Activated CD8-positive, alpha-beta memory T cell treated with anti-CD3 and anti-CD28 coated beads, Interleukin-2, amount 50 U/mL, for 1 hour (primary cell): ENCODE measurements around the gene GSTM1.
"Not testable (repeated sequence)": the region's sequence is repeated elsewhere in the genome, so short reads cannot be mapped to it uniquely, and the experiment has no call there.

Source experiments
- DNase-seq: peaks from one replicate; pipeline ENCODE4 v3.0.0-alpha.2; 2020; ENCODE audit errors: extremely low read depth

Gene GSTM1

DNA sequence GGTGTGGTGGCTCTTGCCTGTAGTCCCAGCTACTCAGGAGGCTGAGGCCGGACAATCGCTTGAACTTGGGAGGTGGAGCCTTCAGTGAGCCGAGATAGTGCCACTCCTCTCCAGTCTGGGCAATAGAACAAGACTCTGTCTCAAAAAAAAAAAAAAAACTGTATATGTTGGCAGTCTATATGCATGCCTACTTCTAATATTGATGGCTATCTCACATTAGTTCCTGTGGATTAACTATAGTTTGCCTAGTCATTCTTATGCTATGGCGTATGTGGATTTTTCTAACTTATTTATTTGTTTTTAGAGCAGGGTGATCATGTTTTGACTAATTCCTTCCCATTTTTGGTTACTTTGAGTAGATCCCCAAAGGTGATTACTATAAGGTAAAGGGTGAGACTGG is 9.4 kb downstream of the GSTM1 start:
- no peak for DNase-seq

DNA sequence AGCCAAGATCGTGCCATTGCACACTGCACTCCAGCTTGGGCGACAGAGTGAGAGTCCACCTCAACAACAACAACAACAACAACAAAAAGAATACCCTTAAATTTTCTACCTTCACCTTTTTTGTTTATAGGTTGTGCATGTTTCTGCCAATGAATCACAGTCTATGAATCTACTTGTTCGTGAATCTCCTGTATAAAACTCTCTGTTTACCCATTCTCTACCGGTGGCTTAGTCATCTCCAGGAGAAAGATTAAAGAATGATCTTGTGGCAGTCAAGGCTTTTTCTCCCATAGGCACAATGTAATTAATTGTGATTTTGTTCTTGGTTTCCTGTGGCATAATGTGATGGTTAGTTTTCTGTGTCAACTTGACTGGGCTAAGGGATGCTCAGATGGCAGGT is 10.2 kb downstream of the GSTM1 start:
- DNase-seq, result not testable (repeated sequence)

DNA sequence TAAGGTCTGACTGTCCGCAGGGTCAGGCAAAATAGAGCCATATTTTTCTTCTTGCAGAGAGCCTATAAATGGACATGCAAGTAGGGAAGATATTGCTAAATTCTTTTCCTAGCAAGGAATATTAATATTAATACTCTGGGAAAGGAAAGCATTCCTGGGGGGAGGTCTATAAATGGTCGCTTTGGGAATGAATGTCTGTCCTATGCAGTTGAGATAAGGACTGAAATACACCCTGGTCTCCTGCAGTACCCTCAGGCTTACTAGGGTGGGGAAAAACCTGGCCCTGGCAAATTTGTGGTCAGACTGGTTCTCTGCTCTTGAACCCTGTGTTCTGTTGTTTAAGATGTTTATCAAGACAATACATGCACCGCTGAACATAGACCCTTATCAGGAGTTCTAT is 15.3 kb downstream of the GSTM1 start:
- DNase-seq, result not testable (repeated sequence)

DNA sequence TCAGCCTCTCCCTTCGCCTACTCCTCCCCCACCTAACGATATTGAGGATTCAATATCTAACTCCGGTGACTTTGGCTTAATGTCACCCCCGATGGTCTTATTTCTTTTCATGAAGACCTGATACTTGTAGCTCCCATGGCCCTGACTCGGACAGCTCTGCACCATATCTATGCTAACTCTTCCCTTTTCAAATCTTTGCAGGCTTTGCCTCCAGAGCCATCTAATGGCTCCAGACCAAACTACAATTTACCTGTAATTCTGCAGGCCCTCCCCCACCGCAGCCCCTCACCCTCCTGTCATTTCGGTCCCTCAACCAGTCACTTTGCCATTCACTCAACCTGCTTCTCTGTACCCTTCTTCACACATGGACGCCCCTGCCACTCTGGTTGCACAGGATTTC is 16.6 kb downstream of the GSTM1 start:
- DNase-seq, result no peak

DNA sequence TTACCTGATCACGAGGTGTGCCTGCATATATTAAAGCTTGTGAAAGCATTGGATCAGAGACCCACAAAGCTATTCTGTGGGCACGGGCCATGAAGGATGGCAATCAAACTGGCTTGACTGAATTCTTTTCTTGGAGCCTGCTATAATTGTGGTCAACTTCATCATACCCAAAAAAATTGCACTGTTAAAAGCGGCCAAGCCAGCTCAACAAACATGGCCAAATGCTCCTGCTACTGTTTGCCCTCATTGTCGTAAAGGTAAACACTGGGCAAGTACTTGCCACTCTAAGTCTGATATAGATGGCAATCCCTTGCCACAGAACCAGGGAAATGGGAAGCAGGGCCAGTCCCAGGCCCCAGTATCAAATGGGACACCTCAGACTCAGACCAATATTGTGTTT is 17.8 kb downstream of the GSTM1 start:
- DNase-seq, result no peak

- DNase-seq, result not testable (repeated sequence)
Measured at GRCh38 chr1:109708949-109709348, 21.3 kb downstream of the GSTM1 start.

DNA sequence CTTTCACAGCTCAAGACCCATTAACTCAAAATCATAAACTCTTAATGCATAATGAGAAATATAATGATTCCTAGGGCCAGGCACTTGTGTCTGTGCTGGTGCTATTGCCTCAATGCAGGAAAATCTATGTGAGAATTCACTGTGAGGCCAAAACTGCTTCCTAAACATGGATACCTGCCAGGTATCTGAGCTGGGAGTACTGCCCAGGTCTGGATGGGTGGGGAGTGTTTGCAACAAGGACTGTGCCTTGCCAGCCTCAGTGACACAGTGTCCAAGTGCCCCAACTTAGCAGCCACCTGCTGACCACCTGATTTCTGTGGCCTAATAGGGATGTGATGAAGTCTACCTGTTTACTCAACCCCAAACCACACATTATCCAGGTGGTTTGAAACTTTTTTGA is 22.2 kb downstream of the GSTM1 start:
- not testable (repeated sequence) for DNase-seq

GRCh38 chr1:109711593-109712320 is 24.1 kb downstream of the GSTM1 start, which contains the start of gene GSTM5:
Gene GSTM5 (plus strand): TSS chr1:109712251. CDS start chr1:109712313, 62 bp downstream.
- not testable (repeated sequence) for DNase-seq

DNA sequence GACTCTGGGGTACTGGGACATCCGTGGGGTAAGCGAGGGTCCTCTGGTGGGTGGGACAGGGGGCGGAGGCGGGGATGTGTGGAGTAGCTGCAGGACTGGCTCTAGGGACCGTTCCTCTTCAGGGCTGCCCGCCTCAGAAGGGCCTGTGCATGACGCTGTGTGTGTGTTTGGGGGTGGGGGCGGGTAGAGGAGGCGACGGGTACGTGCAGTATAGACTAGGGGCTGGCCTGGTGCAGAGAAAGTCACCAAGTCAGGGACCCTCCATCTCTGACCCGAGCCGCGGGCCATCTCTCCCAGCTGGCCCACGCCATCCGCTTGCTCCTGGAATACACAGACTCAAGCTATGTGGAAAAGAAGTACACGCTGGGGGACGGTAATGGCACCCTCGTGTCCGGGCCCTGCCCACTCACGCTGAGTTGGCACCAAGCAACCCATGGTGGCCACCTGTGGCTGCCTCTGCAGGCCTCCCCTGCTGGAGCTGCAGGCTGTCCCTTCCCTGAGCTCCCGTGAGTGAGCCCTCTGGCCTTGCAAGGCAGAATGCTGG is 24.8 kb downstream of the GSTM1 start:
- DNase-seq, result no peak

DNA sequence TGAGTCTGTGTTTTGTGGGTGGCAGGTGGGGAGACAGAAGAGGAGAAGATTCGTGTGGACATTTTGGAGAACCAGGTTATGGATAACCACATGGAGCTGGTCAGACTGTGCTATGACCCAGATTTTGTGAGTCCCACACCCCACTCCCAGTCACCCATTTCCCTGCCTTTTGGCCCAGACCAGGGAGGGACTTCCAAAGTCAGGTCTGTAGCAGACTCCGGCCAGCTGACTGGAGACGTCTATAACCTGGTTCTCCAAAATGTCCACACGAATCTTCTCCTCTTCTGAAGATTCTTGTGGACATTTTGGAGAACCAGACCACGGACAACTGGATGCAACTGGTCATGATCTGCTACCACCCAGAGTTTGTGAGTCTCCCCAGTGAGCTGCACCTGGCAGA is 26.0 kb downstream of the GSTM1 start:
- no peak for DNase-seq

DNA sequence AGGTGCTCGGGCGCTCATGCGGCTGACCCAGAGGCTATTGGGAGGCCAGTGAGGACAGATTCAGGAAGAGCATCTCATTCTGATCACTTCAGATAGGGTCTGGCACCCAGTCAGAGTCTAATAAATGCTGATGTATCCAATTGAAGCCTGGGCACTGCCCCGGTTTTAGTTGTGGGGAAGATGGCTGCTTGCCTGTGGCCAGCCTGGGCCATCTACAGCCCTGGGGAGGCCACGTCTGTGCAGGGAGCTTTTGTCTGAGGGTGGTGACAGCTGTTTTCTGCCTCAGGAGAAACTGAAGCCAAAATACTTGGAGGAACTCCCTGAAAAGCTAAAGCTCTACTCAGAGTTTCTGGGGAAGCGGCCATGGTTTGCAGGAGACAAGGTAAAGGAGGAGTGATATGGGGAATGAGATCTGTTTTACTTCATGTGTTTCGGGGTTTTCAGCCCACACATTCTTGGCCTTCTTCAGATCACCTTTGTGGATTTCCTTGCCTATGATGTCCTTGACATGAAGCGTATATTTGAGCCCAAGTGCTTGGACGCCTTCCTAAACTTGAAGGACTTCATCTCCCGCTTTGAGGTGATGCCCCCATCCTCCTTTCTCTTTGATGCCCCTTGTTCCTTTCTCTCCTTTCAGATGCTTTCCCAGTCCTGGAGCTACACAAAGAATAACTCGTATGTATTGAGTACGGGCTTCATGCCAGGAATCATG is 27.2 kb downstream of the GSTM1 start:
- no peak for DNase-seq

GRCh38 chr1:109716121-109716520 is 28.5 kb downstream of the GSTM1 start:
- DNase-seq, result no peak

DNA sequence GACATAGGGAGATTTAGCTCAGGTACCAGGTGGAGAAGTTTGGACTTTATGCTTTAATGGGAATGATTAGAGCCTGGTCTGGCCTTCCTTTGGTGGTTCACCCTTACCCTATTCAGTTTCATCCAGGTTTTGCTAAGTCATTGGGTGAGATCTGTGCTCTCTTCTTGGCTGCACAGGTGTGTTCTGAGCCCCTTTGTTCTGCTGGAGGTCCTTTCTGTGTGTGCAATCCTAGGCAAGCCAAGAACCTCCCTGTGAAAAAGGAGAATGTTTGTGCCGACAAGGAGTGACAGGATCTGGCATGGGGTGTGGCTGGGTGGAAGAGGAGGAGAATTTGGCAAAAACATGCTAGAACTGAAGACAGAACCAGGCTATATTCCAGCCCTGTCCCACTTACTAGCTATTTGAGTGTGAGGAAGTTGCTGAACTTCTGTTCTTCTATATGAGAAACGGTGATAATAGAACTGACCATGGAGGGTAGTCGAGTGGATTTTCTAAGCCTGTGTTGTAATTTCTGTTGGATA is 29.0 kb downstream of the GSTM1 start:
- no peak for DNase-seq

DNA sequence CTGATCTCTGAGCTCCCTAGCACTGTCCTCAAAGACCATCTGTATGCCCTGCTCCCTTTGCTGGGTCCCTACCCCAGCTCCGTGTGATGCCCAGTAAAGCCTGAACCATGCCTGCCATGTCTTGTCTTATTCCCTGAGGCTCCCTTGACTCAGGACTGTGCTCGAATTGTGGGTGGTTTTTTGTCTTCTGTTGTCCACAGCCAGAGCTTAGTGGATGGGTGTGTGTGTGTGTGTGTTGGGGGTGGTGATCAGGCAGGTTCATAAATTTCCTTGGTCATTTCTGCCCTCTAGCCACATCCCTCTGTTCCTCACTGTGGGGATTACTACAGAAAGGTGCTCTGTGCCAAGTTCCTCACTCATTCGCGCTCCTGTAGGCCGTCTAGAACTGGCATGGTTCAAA is 30.1 kb downstream of the GSTM1 start:
- no peak for DNase-seq

DNA sequence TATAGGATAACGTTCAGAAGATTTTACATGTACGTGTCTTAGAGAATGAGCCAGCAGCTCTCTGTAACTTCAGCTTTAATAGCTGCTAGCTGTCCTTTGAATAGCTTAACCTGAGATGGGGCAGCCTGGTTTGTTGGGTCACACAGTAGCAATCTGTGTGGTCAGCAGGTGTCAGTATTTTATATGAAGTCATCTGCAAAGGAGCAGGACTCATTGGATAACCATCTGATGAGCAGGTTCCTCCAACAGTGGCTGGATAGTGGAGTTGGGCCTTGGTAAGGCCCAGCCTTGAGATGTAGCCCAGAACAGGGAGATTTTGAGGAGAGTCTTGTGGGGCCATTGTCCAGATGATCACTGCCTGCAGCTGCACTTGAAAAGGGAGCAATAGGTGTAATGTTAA is 30.9 kb downstream of the GSTM1 start:
- DNase-seq, result no peak

GRCh38 chr1:109719337-109719837 is 31.8 kb downstream of the GSTM1 start:
- DNase-seq, result no peak

DNA sequence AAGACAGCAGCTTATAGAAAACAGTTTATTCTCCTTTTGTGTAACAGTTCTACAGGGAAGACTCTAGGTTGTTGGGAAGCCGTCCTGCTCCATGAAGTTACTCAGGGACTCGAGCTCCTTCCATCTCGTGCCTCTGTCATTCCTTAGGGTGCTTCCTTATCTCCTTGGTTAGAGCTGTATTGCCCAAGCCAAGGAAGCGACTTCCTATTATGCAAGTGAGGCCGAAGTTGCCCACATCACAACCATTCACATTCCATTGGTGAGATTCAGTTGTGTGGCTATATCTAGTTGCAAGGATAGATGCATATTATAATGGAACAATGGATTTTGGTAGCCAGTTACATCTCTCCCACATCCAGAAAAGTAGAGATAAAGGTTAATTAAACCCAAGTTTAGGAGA is 33.4 kb downstream of the GSTM1 start:
- DNase-seq, result no peak

GRCh38 chr1:109721971-109722370 is 34.4 kb downstream of the GSTM1 start:
- no peak for DNase-seq

- no peak for DNase-seq
Measured at GRCh38 chr1:109722908-109723691, 35.5 kb downstream of the GSTM1 start.

- no peak for DNase-seq
Measured at GRCh38 chr1:109724933-109725332, 37.3 kb downstream of the GSTM1 start.

DNA sequence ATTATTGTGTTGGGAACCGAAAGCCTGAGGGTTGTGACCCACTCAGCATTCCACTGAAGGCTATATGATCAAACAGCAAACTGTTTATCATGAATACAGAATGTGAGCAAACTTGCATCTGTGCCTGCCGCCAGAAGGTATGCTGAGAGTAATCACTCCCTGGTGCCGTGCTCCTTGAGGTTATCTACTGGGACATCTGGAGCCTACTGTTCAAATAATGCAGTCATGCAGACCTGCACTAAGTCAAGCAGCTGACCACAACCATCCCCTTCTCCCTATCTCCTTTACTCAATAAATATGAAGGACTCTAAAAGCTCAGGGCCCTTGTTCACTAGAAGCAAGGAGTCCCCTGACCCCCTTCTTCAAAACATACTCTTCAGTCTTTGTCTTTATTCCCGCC is 37.9 kb downstream of the GSTM1 start:
- DNase-seq, result no peak

- DNase-seq, result no peak
Measured at GRCh38 chr1:109726007-109726406, 38.4 kb downstream of the GSTM1 start.
